Mucosa of descending colon (tissue), 3 donors: ENCODE measurements around the gene MED13L. TPM values are rescaled to one million over a fixed set of nuclear protein-coding genes. Genes with fewer than 3 reads are reported as not detected.

Experiments
- ATAC-seq: fragments of 200-7000 bp; cut with Tn5 transposase; one replicate; pipeline ENCODE4 v1.9.1; 2020; ENCODE audit warnings: mild to moderate bottlenecking, moderate library complexity
- DNase-seq, 3 donors: peaks; one replicate each; pipeline ENCODE4 v3.0.0-alpha.2; 2020
- H3K36me3 ChIP-seq: fragments of 200-600 bp; one replicate; pipeline ENCODE4 v1.8.0; 2021; ENCODE audit warnings: low read depth, mild to moderate bottlenecking
- H3K4me1 ChIP-seq: fragments of 200-600 bp; one replicate; pipeline ENCODE4 v1.8.0; 2021; ENCODE audit warnings: low read depth, mild to moderate bottlenecking
- H3K4me3 ChIP-seq: fragments of 200-600 bp; one replicate; pipeline ENCODE4 v1.8.0; 2021; ENCODE audit warnings: mild to moderate bottlenecking
- H3K9me3 ChIP-seq: fragments of 200-600 bp; one replicate; pipeline ENCODE4 v1.8.0; 2021; ENCODE audit warnings: mild to moderate bottlenecking
- intact Hi-C, 2 donors: fragments of 100-400 bp; cut with DNase I in 1 of 2; cut with micrococcal nuclease in 1 of 2; formaldehyde crosslinking; loops; one replicate each; pipeline versions ENCODE4 v1.11.0 to v1.11.1; 2022; cut with DNase I, micrococcal nuclease
- total RNA-seq, 3 donors: library from RNA; stranded (reverse); fragmentation: NEBNext Ultra II Directional in 2 of 3; extraction: Animal tissue kit (Norgen Biotek cat#: 25700) in 2 of 3; gene quantifications; one replicate each; pipeline versions ENCODE4 v1.2.1 to v1.2.4, GENCODE V29; 2021 to 2023
- TF ChIP-seq, protein P1 (sequence below): fragments of 200-600 bp; IDR thresholded peaks from one replicate; pipeline ENCODE4 v1.8.0; 2022; ENCODE audit warnings: antibody characterized with exemption, mild to moderate bottlenecking
- donor health status: DM: no; HTN: no; CAD: no; lungs with moderate emphysema.
- donor health status: DM: no; HTN: no; CAD: no.
- donor health status: DM: no; HTN: yes; CAD: no.

MED13L gene
- total RNA-seq, 3 donors from 2014 or later, result 96.9 to 165 (median 135) TPM

DNA sequence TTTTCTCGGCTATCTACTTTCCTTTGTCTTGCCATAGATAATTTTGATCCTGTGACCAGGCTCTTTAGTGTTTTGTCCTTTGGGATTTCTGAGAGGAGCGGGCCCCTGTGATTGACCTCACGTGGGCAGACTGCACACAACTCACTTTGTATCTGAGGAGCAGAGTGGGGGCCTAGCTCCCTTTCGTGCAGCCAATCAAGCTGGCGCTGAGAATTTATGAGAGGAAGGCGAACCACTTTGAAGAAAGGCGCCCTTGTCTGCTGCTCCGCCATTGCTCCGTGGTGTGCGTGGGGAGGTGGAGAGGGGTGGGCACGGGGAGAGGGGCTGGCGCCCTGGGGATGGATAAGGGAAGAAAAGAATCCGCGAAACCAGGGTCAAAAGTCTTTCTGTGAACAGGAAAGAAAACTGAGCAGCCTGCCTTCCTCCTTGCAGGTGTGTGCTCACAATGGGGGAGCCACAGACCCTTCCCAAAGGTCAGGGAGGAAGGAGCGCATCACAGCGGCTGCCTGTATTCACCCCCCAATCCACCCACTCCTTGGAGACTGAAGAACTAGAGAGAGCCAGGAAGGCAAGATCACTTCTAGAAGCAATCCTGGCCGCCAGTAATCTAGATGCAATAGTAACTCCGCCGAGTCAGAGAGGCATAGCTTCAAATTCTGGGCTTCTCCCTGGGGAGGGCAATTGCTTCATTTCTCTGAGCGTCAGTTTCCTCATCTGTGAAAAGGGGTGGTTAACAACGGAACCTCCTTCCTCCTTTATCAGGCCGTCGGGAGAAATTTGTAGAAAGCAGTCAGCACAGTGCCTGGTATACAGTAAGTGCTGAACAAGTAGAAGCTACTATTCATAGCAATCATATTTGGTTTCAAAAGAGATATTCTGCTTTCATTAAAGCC, 24.9 kb upstream of the MED13L start:
- DNase-seq, result no peak
- H3K4me3 ChIP-seq, result no peak overlapping the region
- no peaks in the 10 kb centered on the region for H3K9me3 ChIP-seq
- TF ChIP-seq, protein P1, sequence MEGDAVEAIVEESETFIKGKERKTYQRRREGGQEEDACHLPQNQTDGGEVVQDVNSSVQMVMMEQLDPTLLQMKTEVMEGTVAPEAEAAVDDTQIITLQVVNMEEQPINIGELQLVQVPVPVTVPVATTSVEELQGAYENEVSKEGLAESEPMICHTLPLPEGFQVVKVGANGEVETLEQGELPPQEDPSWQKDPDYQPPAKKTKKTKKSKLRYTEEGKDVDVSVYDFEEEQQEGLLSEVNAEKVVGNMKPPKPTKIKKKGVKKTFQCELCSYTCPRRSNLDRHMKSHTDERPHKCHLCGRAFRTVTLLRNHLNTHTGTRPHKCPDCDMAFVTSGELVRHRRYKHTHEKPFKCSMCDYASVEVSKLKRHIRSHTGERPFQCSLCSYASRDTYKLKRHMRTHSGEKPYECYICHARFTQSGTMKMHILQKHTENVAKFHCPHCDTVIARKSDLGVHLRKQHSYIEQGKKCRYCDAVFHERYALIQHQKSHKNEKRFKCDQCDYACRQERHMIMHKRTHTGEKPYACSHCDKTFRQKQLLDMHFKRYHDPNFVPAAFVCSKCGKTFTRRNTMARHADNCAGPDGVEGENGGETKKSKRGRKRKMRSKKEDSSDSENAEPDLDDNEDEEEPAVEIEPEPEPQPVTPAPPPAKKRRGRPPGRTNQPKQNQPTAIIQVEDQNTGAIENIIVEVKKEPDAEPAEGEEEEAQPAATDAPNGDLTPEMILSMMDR, result no peak
- no peaks in the 10 kb centered on the region for H3K4me1 ChIP-seq
- no peaks in the 10 kb centered on the region for H3K36me3 ChIP-seq
- intact Hi-C loops, result no loop called here
- no peak for ATAC-seq

DNA sequence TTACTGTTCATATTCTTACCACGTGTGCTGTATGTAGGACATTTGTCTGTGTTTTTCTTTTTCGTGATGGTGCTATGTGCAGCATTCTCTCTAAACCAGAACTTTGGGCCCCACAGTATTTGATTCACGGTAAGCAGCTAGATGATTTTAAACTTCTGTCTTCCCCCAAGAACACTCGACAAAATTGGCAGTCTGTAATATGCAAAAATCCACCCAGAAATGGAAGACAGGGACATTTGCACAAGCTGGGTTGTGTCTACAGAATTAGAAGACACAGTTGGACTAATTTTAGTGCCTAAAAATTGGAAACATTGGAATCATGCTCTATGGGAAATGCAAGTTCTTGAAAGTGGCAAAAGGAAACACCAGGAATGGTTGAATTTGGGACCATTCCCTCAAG, 24.1 kb upstream of the MED13L start:
- DNase-seq (no peak), ATAC-seq (no peak)
- Histone ChIP-seq H3K4me3 (no peak overlapping the region), H3K4me1 (no peaks in the 10 kb centered on the region), H3K36me3 (no peaks in the 10 kb centered on the region), H3K9me3 (no peaks in the 10 kb centered on the region)
- TF ChIP-seq, protein P1, result no peak
- intact Hi-C loops, result no loop called here

DNA sequence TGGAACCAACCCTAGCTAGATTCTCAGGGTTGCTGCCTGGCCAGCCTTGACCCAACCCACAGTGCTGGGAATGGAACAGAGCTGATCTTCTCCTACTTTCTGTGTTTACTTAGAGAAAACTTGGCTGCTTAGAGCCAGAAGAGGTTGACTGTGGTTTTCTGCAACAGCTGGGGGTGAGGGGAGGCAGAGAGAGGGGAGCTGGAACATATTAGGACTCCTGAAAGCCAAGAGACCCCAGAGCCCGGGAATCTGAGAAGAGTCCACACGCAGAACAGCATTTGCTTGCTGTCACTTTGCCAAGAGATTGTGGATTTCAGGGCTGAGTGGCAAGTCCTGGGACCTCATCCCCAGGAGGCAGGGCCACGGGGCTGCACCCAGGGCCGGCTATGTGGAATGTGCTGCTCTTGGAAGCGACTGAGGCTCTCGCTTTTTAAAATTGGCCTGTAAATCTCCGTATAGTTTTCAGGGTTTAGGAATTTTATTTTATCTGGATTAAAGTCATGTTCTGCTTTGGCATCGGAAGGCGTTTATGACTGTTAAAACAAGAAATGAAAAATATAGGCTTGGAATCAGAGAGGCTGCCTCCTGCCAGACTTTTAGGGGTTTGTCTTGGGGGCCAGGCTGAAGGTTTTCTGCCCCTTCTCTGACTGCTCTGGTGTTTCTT, 22.3 kb upstream of the MED13L start:
- Histone ChIP-seq H3K4me1 (no peaks in the 10 kb centered on the region), H3K4me3 (no peak overlapping the region), H3K9me3 (no peaks in the 10 kb centered on the region), H3K36me3 (no peaks in the 10 kb centered on the region)
- TF ChIP-seq, protein P1, result no peak
- intact Hi-C loops, result no loop called here
- ATAC-seq (peak; percentile 19), DNase-seq (no peak)

DNA sequence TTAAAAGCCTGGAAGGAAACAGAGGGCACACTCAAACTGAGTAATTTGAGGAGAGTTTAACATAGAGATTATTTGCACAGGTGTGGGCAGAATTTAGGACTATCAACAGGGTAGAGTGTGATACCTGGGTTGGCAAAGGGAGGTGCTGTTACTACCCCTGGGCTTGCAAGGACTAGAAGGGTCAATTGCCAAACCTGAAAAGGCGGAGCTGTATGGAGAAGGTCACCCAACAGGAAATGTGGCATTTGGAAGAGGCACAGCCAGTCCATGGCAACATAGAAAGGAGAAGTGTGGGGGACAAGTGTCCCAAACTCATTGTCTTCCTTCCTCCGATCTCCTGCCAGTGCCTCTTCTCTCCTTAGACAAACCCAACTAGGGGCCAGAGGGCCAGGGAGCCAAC, 21.6 kb upstream of the MED13L start:
- DNase-seq (no peak), ATAC-seq (peak; percentile 60)
- Histone ChIP-seq H3K4me1 (no peaks in the 10 kb centered on the region), H3K4me3 (no peak overlapping the region), H3K9me3 (no peaks in the 10 kb centered on the region), H3K36me3 (no peaks in the 10 kb centered on the region)
- intact Hi-C loops, result no loop called here
- TF ChIP-seq, protein P1, result no peak

DNA sequence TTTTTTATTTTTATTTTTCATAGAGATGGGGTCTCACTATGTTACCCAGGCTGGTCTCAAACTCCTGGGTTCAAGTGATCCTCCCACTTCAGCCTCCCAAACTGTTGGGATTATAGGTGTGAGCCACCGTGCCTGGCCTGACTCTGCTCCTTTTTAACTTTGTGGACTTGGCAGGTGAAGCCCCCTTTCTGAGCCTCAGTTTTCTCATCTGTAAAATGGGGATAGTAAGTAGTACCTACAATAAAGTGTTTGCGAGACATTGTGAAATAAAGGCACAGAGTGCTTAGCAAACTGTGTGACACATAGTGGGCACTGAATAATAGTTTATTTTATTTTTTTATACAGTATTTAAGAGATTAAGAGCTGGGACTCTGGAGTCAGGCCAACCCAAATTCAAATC, 21.1 kb upstream of the MED13L start:
- Histone ChIP-seq H3K36me3 (no peaks in the 10 kb centered on the region), H3K4me1 (no peaks in the 10 kb centered on the region), H3K9me3 (no peaks in the 10 kb centered on the region), H3K4me3 (no peak overlapping the region)
- no peak for ATAC-seq
- TF ChIP-seq, protein P1, result no peak
- DNase-seq, result no peak
- intact Hi-C loops, result no loop called here
